Endodermal cell (in vitro differentiated cells): Measurements from ENCODE around the gene TNFRSF19. TPM values are rescaled to one million over a fixed set of nuclear protein-coding genes. Genes with fewer than 3 reads are reported as not detected.

ENCODE experiments used
- DNase-seq: peaks from one replicate; pipeline ENCODE4 v3.0.0-alpha.2; 2017
- H3K27ac ChIP-seq: 2 replicates; pipeline ENCODE4 v1.5.1; 2013; ENCODE audit warnings: mild to moderate bottlenecking, low read depth, low read length, moderate library complexity
- H3K27me3 ChIP-seq: 2 replicates; pipeline ENCODE4 v1.6.1; 2013; ENCODE audit warnings: mild to moderate bottlenecking, low read length, moderate library complexity; ENCODE audit not compliant: insufficient read depth, control insufficient read depth, poor library complexity, severe bottlenecking
- H3K36me3 ChIP-seq: 2 replicates; pipeline ENCODE4 v1.7.0; 2013; ENCODE audit warnings: mild to moderate bottlenecking, low read length, moderate library complexity; ENCODE audit not compliant: control insufficient read depth, insufficient read depth
- H3K4me1 ChIP-seq: one replicate; pipeline ENCODE4 v1.7.0; 2013; ENCODE audit warnings: low read length; ENCODE audit not compliant: control insufficient read depth, insufficient read depth
- H3K4me3 ChIP-seq: 2 replicates; pipeline ENCODE4 v1.5.1; 2013; ENCODE audit warnings: mild to moderate bottlenecking, low read length, moderate library complexity
- H3K9ac ChIP-seq: 2 replicates; pipeline ENCODE4 v1.6.1; 2013; ENCODE audit warnings: mild to moderate bottlenecking, low read length, moderate library complexity; ENCODE audit not compliant: poor library complexity, severe bottlenecking; ENCODE audit errors: extremely low read depth
- H3K9me3 ChIP-seq: 2 replicates; pipeline ENCODE4 v1.6.1; 2013; ENCODE audit warnings: mild to moderate bottlenecking, low read length, moderate library complexity; ENCODE audit not compliant: control insufficient read depth
- H3K27ac Mint-ChIP-seq: 2 replicates; pipeline ENCODE4 v1.8.0; 2020; ENCODE audit warnings: mixed read lengths
- H3K27me3 Mint-ChIP-seq: 2 replicates; pipeline ENCODE4 v1.8.0; 2021; ENCODE audit warnings: mild to moderate bottlenecking, mixed read lengths; ENCODE audit not compliant: insufficient read depth
- H3K36me3 Mint-ChIP-seq: 2 replicates; pipeline ENCODE4 v1.8.0; 2020; ENCODE audit warnings: low read depth, mixed read lengths
- H3K4me1 Mint-ChIP-seq: 2 replicates; pipeline ENCODE4 v1.8.0; 2020; ENCODE audit warnings: mixed read lengths
- H3K4me3 Mint-ChIP-seq: 2 replicates; pipeline ENCODE4 v1.8.0; 2020; ENCODE audit warnings: mild to moderate bottlenecking, moderate library complexity, mixed read lengths
- H3K9me3 Mint-ChIP-seq: 2 replicates; pipeline ENCODE4 v1.8.0; 2020; ENCODE audit warnings: mild to moderate bottlenecking, mixed read lengths
- WGBS, 2 experiments: methylation state at CpG; one replicate each; pipeline versions ENCODE4 v1.1.5 to v1.1.7; 2013; ENCODE audit warnings: missing lambda C conversion rate in 2 of 2, mixed read lengths in 1 of 2; ENCODE audit not compliant: insufficient coverage in 1 of 2, insufficient read length in 1 of 2; 5-methylcytosine and 5-hydroxymethylcytosine counted together
- total RNA-seq, 2 donors: library from RNA; stranded (reverse); fragmentation: NEBNext Ultra II Directional in 1 of 2; extraction: Animal tissue kit (Norgen Biotek cat#: 25700) in 1 of 2; gene quantifications; 2 replicates in 1 of 2; 3 replicates in 1 of 2; pipeline ENCODE4 v1.2.1, GENCODE V29; 2021
- TF ChIP-seq, protein P1 (sequence below): fragments of 200-600 bp; sonication (generic); conservative IDR thresholded peaks from 2 replicates; pipeline ENCODE4 v1.5.0; 2021; ENCODE audit warnings: antibody characterized with exemption, mild to moderate bottlenecking

TNFRSF19 gene
- total RNA-seq, 2 donors from 2014 or later = 9.2 to 13.0 TPM

DNA sequence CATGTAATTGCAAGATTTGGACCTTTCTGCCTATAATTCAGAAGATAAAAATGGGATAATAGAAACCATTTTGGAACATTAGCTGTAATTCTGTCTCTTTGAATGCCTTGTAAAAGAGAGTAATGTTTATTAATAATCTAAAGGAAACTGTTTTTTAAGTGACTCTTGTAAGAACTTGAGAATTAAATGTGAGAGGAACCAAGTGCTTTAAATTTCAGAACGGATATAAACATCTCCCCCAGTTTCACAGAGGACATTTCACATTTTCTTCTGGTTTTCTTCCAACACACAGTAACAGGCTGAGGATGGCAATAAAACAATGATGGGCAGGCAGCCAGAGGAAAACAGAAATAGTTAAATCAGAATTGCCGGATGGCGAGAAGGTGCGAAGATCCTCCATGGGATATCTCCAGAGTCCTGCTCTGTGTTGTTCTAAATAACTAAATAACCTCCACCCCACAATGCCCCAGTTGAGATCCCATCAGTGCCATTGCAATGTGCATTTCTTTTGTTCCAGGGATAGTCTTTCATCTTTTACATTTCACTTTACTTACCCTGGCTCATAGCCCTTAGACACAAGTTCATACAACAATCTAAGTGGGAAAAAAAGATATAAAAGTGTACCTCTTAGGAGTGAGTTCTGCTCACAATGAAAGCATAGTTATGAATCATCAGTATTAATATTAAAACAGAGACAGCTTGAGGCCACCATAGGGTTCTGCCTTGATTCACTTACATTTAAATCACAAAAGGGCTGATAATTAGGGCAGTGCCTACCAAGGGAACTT lies 73.3 kb downstream of the TNFRSF19 start:
- TF ChIP-seq, protein P1, sequence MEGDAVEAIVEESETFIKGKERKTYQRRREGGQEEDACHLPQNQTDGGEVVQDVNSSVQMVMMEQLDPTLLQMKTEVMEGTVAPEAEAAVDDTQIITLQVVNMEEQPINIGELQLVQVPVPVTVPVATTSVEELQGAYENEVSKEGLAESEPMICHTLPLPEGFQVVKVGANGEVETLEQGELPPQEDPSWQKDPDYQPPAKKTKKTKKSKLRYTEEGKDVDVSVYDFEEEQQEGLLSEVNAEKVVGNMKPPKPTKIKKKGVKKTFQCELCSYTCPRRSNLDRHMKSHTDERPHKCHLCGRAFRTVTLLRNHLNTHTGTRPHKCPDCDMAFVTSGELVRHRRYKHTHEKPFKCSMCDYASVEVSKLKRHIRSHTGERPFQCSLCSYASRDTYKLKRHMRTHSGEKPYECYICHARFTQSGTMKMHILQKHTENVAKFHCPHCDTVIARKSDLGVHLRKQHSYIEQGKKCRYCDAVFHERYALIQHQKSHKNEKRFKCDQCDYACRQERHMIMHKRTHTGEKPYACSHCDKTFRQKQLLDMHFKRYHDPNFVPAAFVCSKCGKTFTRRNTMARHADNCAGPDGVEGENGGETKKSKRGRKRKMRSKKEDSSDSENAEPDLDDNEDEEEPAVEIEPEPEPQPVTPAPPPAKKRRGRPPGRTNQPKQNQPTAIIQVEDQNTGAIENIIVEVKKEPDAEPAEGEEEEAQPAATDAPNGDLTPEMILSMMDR = no peak
- H3K4me3 ChIP-seq = no peak overlapping the region
- no peak overlapping the region for H3K9ac ChIP-seq
- H3K36me3 Mint-ChIP-seq = peaks cover 4% of the 10 kb centered on the region
- no peaks in the 10 kb centered on the region for H3K9me3 ChIP-seq
- no peak for DNase-seq
- 91 to 97% methylated on average over 3 to 4 of the region's 4 CpGs for WGBS, 2 experiments
- peaks cover 2% of the 10 kb centered on the region for H3K27me3 Mint-ChIP-seq
- H3K4me1 ChIP-seq = no peaks in the 10 kb centered on the region
- H3K4me1 Mint-ChIP-seq = peaks cover 11% of the 10 kb centered on the region
- no peak overlapping the region for H3K27ac ChIP-seq
- no peaks in the 10 kb centered on the region for H3K9me3 Mint-ChIP-seq
- no peak overlapping the region for H3K4me3 Mint-ChIP-seq
- H3K27ac Mint-ChIP-seq = no peak overlapping the region
- no peaks in the 10 kb centered on the region for H3K36me3 ChIP-seq
- no peaks in the 10 kb centered on the region for H3K27me3 ChIP-seq

DNA sequence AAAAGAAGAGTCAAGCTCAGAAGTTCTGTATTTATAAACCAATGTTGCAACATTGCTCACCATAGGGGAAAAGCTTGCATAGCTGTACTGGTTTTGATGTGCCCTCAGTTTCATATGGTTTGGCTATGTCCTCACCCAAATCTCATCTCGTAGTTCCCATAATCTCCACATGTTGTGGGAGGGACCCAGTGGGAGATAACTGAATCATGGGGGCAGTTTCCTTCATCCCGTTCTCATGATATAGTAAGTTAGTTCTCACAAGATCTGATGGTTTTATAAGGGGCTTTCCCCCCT lies 73.9 kb downstream of the TNFRSF19 start:
- no peak overlapping the region for H3K4me3 Mint-ChIP-seq
- 89 to 100% methylated on average over 2 of the region's 2 CpGs for WGBS, 2 experiments
- H3K4me3 ChIP-seq = no peak overlapping the region
- no peaks in the 10 kb centered on the region for H3K36me3 ChIP-seq
- H3K27me3 ChIP-seq = no peaks in the 10 kb centered on the region
- peaks cover 2% of the 10 kb centered on the region for H3K27me3 Mint-ChIP-seq
- peaks cover 4% of the 10 kb centered on the region for H3K36me3 Mint-ChIP-seq
- peaks cover 9% of the 10 kb centered on the region for H3K4me1 Mint-ChIP-seq
- H3K27ac ChIP-seq = no peak overlapping the region
- no peak for DNase-seq
- TF ChIP-seq, protein P1 = no peak
- H3K27ac Mint-ChIP-seq = no peak overlapping the region
- H3K4me1 ChIP-seq = no peaks in the 10 kb centered on the region
- H3K9me3 ChIP-seq = no peaks in the 10 kb centered on the region
- no peak overlapping the region for H3K9ac ChIP-seq
- H3K9me3 Mint-ChIP-seq = no peaks in the 10 kb centered on the region

DNA sequence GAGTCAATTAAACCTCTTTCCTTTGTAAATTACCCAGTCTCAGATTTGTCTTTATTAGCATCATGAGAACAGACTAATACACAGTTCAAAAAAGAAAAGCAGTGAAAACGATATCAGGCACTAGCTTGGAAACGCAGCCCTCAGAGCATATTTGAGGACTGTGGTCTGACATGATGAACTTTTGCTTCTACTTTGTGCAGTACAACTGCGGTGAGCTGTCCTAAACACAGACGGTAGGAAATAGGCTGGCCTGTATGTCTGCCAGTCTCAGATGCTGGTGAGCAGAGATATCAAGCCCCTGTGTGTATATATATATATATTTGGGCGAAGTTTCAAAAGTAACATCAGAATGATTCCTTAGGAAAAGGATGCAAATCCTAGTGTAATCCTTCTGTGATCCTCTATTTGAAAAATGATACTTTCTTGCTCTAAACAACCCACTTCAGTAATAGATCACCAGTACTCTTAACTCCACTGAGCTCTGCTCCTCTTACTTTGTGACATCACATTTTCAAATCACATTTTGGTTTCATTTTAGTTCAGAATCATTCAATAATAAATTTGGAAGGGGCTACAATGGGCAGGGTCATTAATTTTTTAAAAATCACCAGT lies 74.4 kb downstream of the TNFRSF19 start:
- TF ChIP-seq, protein P1 = no peak
- no peaks in the 10 kb centered on the region for H3K36me3 ChIP-seq
- H3K4me3 ChIP-seq = no peak overlapping the region
- Mint-ChIP-seq H3K27me3 (peaks cover 2% of the 10 kb centered on the region), H3K27ac (no peak overlapping the region), H3K4me1 (peaks cover 9% of the 10 kb centered on the region), H3K36me3 (peaks cover 4% of the 10 kb centered on the region), H3K4me3 (no peak overlapping the region), H3K9me3 (no peaks in the 10 kb centered on the region)
- no peak overlapping the region for H3K9ac ChIP-seq
- H3K27me3 ChIP-seq = no peaks in the 10 kb centered on the region
- H3K4me1 ChIP-seq = no peaks in the 10 kb centered on the region
- 93 to 94% methylated on average over 5 of the region's 5 CpGs for WGBS, 2 experiments
- DNase-seq = no peak
- no peak overlapping the region for H3K27ac ChIP-seq
- H3K9me3 ChIP-seq = no peaks in the 10 kb centered on the region
